Panc1 (cell line): ENCODE measurements around the gene ARHGEF28.

Experiments used
- POLR2AphosphoS5 ChIP-seq: IDR thresholded peaks from 2 replicates; pipeline ENCODE4 v1.6.1; 2012; ENCODE audit warnings: mild to moderate bottlenecking, low read depth, low read length, moderate library complexity
- TCF7L2 ChIP-seq: IDR thresholded peaks from 2 replicates; pipeline ENCODE4 v1.6.1; 2011; ENCODE audit warnings: mild to moderate bottlenecking, low read depth, low read length, inconsistent platforms
- TF ChIP-seq, protein P1 (sequence below): fragments of 450-650 bp; IDR thresholded peaks from 2 replicates; pipeline ENCODE4 v1.5.1; 2017; ENCODE audit warnings: mild to moderate bottlenecking

DNA sequence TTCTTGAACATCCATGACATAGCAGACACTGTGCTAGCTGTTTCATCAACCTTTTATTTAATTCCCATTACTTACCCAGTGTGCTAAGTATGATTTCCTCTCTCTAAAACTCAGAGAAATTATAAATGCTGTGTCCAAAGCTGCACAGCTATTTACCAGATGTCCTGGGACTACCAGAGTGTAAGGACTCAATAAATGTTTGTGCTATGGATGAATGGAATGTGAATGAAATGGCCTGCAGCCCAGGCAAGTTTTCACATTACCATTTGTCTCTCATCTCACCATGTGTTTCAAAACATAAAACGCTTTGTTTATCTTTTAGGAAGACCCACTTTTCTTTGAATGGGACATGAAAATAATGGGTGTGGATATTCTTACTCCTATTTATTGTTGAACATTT lies 96.2 kb downstream of the ARHGEF28 start:
- TF ChIP-seq, protein P1, sequence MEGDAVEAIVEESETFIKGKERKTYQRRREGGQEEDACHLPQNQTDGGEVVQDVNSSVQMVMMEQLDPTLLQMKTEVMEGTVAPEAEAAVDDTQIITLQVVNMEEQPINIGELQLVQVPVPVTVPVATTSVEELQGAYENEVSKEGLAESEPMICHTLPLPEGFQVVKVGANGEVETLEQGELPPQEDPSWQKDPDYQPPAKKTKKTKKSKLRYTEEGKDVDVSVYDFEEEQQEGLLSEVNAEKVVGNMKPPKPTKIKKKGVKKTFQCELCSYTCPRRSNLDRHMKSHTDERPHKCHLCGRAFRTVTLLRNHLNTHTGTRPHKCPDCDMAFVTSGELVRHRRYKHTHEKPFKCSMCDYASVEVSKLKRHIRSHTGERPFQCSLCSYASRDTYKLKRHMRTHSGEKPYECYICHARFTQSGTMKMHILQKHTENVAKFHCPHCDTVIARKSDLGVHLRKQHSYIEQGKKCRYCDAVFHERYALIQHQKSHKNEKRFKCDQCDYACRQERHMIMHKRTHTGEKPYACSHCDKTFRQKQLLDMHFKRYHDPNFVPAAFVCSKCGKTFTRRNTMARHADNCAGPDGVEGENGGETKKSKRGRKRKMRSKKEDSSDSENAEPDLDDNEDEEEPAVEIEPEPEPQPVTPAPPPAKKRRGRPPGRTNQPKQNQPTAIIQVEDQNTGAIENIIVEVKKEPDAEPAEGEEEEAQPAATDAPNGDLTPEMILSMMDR, result no peak
- TF ChIP-seq POLR2AphosphoS5 (no peak), TCF7L2 (no peak)
